Caco-2 (cell line): ENCODE data around the gene HBA1. TPM values are rescaled to one million over a fixed set of nuclear protein-coding genes. Genes with fewer than 3 reads are reported as not detected.

Experiments used
- BruUV-seq: library from RNA; stranded (reverse); fragments of 400-500 nt; replicated peaks from 2 replicates; lab custom pipeline; 2021; lab: Mats Ljungman, UMichigan
- CTCF ChIA-PET: fragments of 300-600 bp; sonication (Branson Sonifier 250); formaldehyde crosslinking; loops from one replicate; lab custom pipeline; 2022; ENCODE audit warnings: antibody characterized with exemption; lab: Charles Lee
- POLR2A ChIA-PET: fragments of 300-600 bp; sonication (Branson Sonifier 250); formaldehyde crosslinking; loops from one replicate; lab custom pipeline; 2022; ENCODE audit warnings: antibody characterized with exemption; lab: Charles Lee
- DNase-seq, 2 experiments: peaks; one replicate each; pipeline versions ENCODE4 v3.0.0 to v3.0.0-alpha.2; 2020 to 2022
- H3K27me3 ChIP-seq: replicated peaks from 2 replicates; pipeline ENCODE4 v1.6.0; 2011; ENCODE audit warnings: low read length; ENCODE audit not compliant: control insufficient read depth, insufficient read depth
- H3K36me3 ChIP-seq: 2 replicates; pipeline ENCODE4 v1.5.1; 2011; ENCODE audit warnings: low read length; ENCODE audit not compliant: control insufficient read depth, insufficient read depth
- H3K4me1 ChIP-seq: fragments of 250-450 bp; sonication (Bioruptor Pico); 2 replicates; pipeline ENCODE4 v1.5.1; 2020; ENCODE audit warnings: mild to moderate bottlenecking
- H3K4me3 ChIP-seq: 2 replicates; pipeline ENCODE4 v1.5.1; 2011; ENCODE audit warnings: low read depth, mild to moderate bottlenecking, control low read depth, low read length
- H3K9me3 ChIP-seq: fragments of 250-450 bp; sonication (Bioruptor Pico); 2 replicates; pipeline ENCODE4 v1.5.1; 2020; ENCODE audit warnings: mild to moderate bottlenecking, moderate library complexity
- H3K27ac Mint-ChIP-seq: one replicate; pipeline ENCODE4 v1.8.0; 2022; ENCODE audit warnings: mixed read lengths; ENCODE audit not compliant: unreplicated experiment
- H3K27me3 Mint-ChIP-seq: one replicate; pipeline ENCODE4 v1.8.0; 2022; ENCODE audit warnings: mixed read lengths; ENCODE audit not compliant: insufficient read depth, unreplicated experiment
- H3K36me3 Mint-ChIP-seq: one replicate; pipeline ENCODE4 v1.8.0; 2022; ENCODE audit warnings: mild to moderate bottlenecking, mixed read lengths; ENCODE audit not compliant: insufficient read depth, unreplicated experiment
- H3K4me1 Mint-ChIP-seq: one replicate; pipeline ENCODE4 v1.8.0; 2022; ENCODE audit warnings: low read depth, mixed read lengths; ENCODE audit not compliant: unreplicated experiment
- H3K4me3 Mint-ChIP-seq: one replicate; pipeline ENCODE4 v1.8.0; 2022; ENCODE audit warnings: mild to moderate bottlenecking, moderate library complexity, mixed read lengths; ENCODE audit not compliant: unreplicated experiment
- H3K9me3 Mint-ChIP-seq: one replicate; pipeline ENCODE4 v1.8.0; 2022; ENCODE audit warnings: mixed read lengths; ENCODE audit not compliant: unreplicated experiment
- intact Hi-C: fragments of 100-400 bp; cut with micrococcal nuclease; formaldehyde crosslinking; loops from one replicate; pipeline ENCODE4 v1.10.0; 2022; ENCODE audit not compliant: unreplicated experiment
- total RNA-seq: library from RNA; stranded (reverse); gene quantifications from 2 replicates; pipeline ENCODE4 v1.2.3, GENCODE V29; 2022
- TF ChIP-seq, protein P1 (sequence below), 2 experiments: fragments of 200-600 bp in 1 of 2; IDR thresholded peaks; 1 replicate in 1 of 2; 2 replicates in 1 of 2; pipeline versions ENCODE4 v1.5.1 to v1.8.0; 2011 to 2022; ENCODE audit warnings: antibody characterized with exemption in 1 of 2, control low read depth in 1 of 2, inconsistent platforms in 1 of 2, low read depth in 1 of 2, low read length in 1 of 2, mild to moderate bottlenecking in 1 of 2, moderate library complexity in 1 of 2; ENCODE audit not compliant: insufficient read depth in 1 of 2, severe bottlenecking in 1 of 2, unreplicated experiment in 1 of 2

The HBA1 gene
- total RNA-seq, 1 experiment from 2014 or later = 3.6 TPM

DNA sequence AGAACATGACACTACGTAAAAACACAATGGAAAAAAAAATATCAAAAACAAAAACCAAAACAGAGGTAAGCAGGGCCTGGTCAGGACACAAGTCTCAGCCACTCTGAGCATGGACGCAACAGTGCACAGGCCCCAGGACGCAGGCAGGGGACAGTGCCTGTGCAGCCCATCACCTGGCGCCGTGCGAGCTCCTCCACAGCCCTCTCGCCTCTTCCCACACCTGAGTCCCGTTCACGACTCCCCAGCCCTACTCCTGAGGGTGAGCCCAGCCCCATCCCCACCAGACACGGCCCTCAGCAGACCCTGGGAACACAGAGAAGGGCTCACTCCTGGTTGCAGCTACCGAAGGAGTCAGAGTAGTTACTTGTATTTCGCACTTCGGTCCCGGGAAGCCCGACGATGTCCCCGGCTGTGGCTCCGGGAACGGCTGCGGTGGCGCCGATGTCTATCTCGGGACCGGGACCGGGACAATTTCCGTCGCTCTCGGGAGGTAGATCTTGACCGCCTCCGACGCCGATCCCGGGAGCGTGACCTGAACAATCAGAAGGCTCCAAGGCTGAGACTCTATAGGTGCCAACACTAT lies 13.2 kb downstream of the HBA1 start:
- POLR2A ChIA-PET = no interaction called here
- H3K9me3 Mint-ChIP-seq = no peaks in the 10 kb centered on the region
- Histone ChIP-seq H3K9me3 (no peaks in the 10 kb centered on the region), H3K27me3 (no peaks in the 10 kb centered on the region), H3K4me1 (no peaks in the 10 kb centered on the region), H3K4me3 (no peak overlapping the region), H3K36me3 (peaks cover 7% of the 10 kb centered on the region)
- no peak overlapping the region for H3K27ac Mint-ChIP-seq
- intact Hi-C loops = no loop called here
- BruUV-seq = no TSS peak
- peaks cover 91% of the 10 kb centered on the region for H3K36me3 Mint-ChIP-seq
- TF ChIP-seq, protein P1, sequence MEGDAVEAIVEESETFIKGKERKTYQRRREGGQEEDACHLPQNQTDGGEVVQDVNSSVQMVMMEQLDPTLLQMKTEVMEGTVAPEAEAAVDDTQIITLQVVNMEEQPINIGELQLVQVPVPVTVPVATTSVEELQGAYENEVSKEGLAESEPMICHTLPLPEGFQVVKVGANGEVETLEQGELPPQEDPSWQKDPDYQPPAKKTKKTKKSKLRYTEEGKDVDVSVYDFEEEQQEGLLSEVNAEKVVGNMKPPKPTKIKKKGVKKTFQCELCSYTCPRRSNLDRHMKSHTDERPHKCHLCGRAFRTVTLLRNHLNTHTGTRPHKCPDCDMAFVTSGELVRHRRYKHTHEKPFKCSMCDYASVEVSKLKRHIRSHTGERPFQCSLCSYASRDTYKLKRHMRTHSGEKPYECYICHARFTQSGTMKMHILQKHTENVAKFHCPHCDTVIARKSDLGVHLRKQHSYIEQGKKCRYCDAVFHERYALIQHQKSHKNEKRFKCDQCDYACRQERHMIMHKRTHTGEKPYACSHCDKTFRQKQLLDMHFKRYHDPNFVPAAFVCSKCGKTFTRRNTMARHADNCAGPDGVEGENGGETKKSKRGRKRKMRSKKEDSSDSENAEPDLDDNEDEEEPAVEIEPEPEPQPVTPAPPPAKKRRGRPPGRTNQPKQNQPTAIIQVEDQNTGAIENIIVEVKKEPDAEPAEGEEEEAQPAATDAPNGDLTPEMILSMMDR (IDR thresholded peaks at IDR 0.05; ENCODE audit: insufficient read depth in 1 of 2, low read depth in 1 of 2, low read length in 1 of 2, severe bottlenecking in 1 of 2, unreplicated experiment in 1 of 2) = no peak
- DNase-seq = no peak
- CTCF ChIA-PET = no interaction called here
- no peak overlapping the region for H3K4me3 Mint-ChIP-seq
- no peaks in the 10 kb centered on the region for H3K27me3 Mint-ChIP-seq
- H3K4me1 Mint-ChIP-seq = no peaks in the 10 kb centered on the region

DNA sequence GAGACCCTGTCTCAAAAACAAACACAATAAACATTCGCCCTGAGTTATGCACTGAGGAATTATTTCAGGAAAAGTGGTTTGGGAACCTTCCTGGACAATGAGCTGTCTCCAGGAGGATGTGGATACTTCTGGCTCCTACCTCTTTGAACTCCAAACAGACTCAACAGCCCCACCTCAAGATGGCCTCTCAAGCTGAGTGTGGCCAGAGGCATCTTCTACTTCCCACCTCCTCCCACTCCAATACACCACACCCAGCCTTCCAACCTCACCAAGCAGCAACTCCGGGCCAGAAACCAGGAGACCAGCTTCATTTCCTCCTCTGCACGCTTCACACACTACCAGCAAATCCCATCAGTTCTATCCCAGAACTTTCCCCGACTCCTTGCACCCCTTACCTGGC lies 15.4 kb downstream of the HBA1 start:
- Mint-ChIP-seq H3K9me3 (no peaks in the 10 kb centered on the region), H3K4me1 (no peaks in the 10 kb centered on the region), H3K27ac (peak overlapping the region; percentile 15), H3K36me3 (peaks cover 96% of the 10 kb centered on the region), H3K27me3 (no peaks in the 10 kb centered on the region), H3K4me3 (peak overlapping the region; percentile 41)
- intact Hi-C loops = no loop called here
- TF ChIP-seq, protein P1 (IDR thresholded peaks at IDR 0.05; ENCODE audit: insufficient read depth in 1 of 2, low read depth in 1 of 2, low read length in 1 of 2, severe bottlenecking in 1 of 2, unreplicated experiment in 1 of 2) = no peak
- Histone ChIP-seq H3K36me3 (peaks cover 7% of the 10 kb centered on the region), H3K9me3 (no peaks in the 10 kb centered on the region), H3K4me1 (no peaks in the 10 kb centered on the region), H3K4me3 (no peak overlapping the region), H3K27me3 (no peaks in the 10 kb centered on the region)
- ChIA-PET POLR2A (interaction anchor here (0.5 kb wide), 1 partner anchor 161 kb away, joined by 4 read pairs; no protein-coding TSS in a partner anchor), CTCF (interaction anchor here (0.6 kb wide), 1 partner anchor 170 kb away, joined by 3 read pairs; no protein-coding TSS in a partner anchor)
- DNase-seq = no peak
- BruUV-seq = no TSS peak

DNA sequence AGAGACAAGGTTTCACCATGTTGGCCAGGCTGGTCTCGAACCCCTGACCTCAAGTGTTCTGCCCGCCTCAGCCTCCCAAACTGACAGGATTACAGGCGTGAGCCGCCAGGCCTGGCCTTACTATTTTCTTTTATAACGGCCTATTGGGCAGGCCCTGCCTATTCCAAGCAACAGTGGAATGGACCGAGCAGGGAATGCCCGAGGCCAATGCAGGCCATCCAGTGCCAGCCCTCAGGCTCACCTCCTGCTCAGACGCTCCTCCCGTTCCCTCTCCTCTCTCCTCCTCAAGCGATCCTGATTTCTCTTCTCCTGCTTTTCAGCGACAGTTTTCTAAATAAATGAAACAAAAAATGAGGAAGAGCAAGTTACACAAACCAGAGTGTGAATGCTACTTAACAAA lies 16.2 kb downstream of the HBA1 start:
- H3K36me3 ChIP-seq = peaks cover 2% of the 10 kb centered on the region
- H3K27ac Mint-ChIP-seq = no peak overlapping the region

More for the DNA sequence above, 16.2 kb downstream of the HBA1 start:
- Mint-ChIP-seq H3K36me3 (peaks cover 96% of the 10 kb centered on the region), H3K4me3 (no peak overlapping the region), H3K9me3 (no peaks in the 10 kb centered on the region), H3K4me1 (no peaks in the 10 kb centered on the region), H3K27me3 (no peaks in the 10 kb centered on the region)
- DNase-seq = no peak
- intact Hi-C loops = no loop called here
- no TSS peak for BruUV-seq
- TF ChIP-seq, protein P1 (IDR thresholded peaks at IDR 0.05; ENCODE audit: insufficient read depth in 1 of 2, low read depth in 1 of 2, low read length in 1 of 2, severe bottlenecking in 1 of 2, unreplicated experiment in 1 of 2) = no peak
- CTCF ChIA-PET = interaction anchor here (0.6 kb wide), 1 partner anchor 87 kb away, joined by 3 read pairs; no protein-coding TSS in a partner anchor
- POLR2A ChIA-PET = no interaction called here
- H3K9me3 ChIP-seq = no peaks in the 10 kb centered on the region
- H3K4me1 ChIP-seq = no peaks in the 10 kb centered on the region
- no peaks in the 10 kb centered on the region for H3K27me3 ChIP-seq
- H3K4me3 ChIP-seq = no peak overlapping the region
